ENCODE data around the gene CFAP20DC.

GRCh38 chr3:58798312-58798711, 251.5 kb downstream of the CFAP20DC start:
- TF ChIP-seq CTCF (conservative IDR thresholded peaks at IDR 0.05; ENCODE audit: low read length) (no peak), EZH2phosphoT487 (IDR thresholded peaks at IDR 0.05; ENCODE audit: borderline replicate concordance, low read depth, low read length) (no peak)
